ENCODE measurements around the gene ACRV1. TPM values are rescaled to one million over a fixed set of nuclear protein-coding genes. Genes with fewer than 3 reads are reported as not detected.

ACRV1 gene
- total RNA-seq, 2 experiments from 2014 or later, result not detected

Other genes with a start within 250 kb of the ACRV1 start
- 1 to 10 TPM; 2.1 to 3.3 TPM for gene FEZ1, start 184.6 kb downstream of the ACRV1 start, total RNA-seq
- 10 to 100 TPM; 28.7 to 29.1 TPM for gene EI24, start 111.4 kb downstream of the ACRV1 start, total RNA-seq
- 100 to 1,000 TPM; 121 to 132 TPM for gene STT3A, start 88.0 kb downstream of the ACRV1 start, total RNA-seq
- gene CHEK1, start 55.7 kb downstream of the ACRV1 start, total RNA-seq, result 100 to 1,000 TPM; 140 to 155 TPM
- not detected for gene PATE1, start 65.4 kb upstream of the ACRV1 start, total RNA-seq
- gene PATE2, start 98.0 kb upstream of the ACRV1 start, total RNA-seq, result not detected
- not detected for gene PATE3, start 107.3 kb upstream of the ACRV1 start, total RNA-seq
- not detected for gene PATE4, start 152.5 kb upstream of the ACRV1 start, total RNA-seq
- gene HYLS1, start 206.8 kb upstream of the ACRV1 start, total RNA-seq, result 1 to 10 TPM; 8.2 to 8.3 TPM
- 10 to 100 TPM; 20.1 to 22.9 TPM for gene PUS3, start 222.4 kb upstream of the ACRV1 start, total RNA-seq
- gene DDX25, start 223.7 kb upstream of the ACRV1 start, total RNA-seq, result not detected

All from activated CD4-positive, alpha-beta memory T cell treated with anti-CD3 and anti-CD28 coated beads for 36 hours (primary cell).